Activated B cell treated with CpG ODN at 0.5 μM for 24 hours (primary cell): ENCODE results near the gene FLOT1. TPM values are rescaled to one million over a fixed set of nuclear protein-coding genes. Genes with fewer than 3 reads are reported as not detected.
"Not testable (repeated sequence)": the region's sequence is repeated elsewhere in the genome, so short reads cannot be mapped to it uniquely, and the experiment has no call there.

Experiments used
- ATAC-seq: fragments of 200-7000 bp; cut with Tn5 transposase; one replicate; pipeline ENCODE4 v1.10.0; 2021; ENCODE audit warnings: low read depth, mild to moderate bottlenecking, moderate library complexity
- CTCF ChIA-PET: fragments of 350-600 bp; sonication (Branson Sonifier 250); formaldehyde crosslinking; loops from one replicate; lab custom pipeline; 2021; ENCODE audit warnings: antibody characterized with exemption; lab: Charles Lee
- POLR2A ChIA-PET: fragments of 350-600 bp; sonication (Branson Sonifier 250); formaldehyde crosslinking; loops from one replicate; lab custom pipeline; 2021; ENCODE audit warnings: antibody characterized with exemption; lab: Charles Lee
- DNase-seq: peaks from one replicate; pipeline ENCODE4 v3.0.0; 2022
- H3K27ac Mint-ChIP-seq: one replicate; pipeline ENCODE4 v1.8.0; 2020; ENCODE audit warnings: mixed read lengths
- H3K27me3 Mint-ChIP-seq: one replicate; pipeline ENCODE4 v1.8.0; 2021; ENCODE audit warnings: mixed read lengths
- H3K36me3 Mint-ChIP-seq: one replicate; pipeline ENCODE4 v1.8.0; 2021; ENCODE audit warnings: low read depth, mixed read lengths
- H3K4me1 Mint-ChIP-seq: one replicate; pipeline ENCODE4 v1.8.0; 2021; ENCODE audit warnings: mixed read lengths
- H3K4me3 Mint-ChIP-seq: one replicate; pipeline ENCODE4 v1.8.0; 2020; ENCODE audit warnings: mild to moderate bottlenecking, mixed read lengths
- H3K9me3 Mint-ChIP-seq: one replicate; pipeline ENCODE4 v1.8.0; 2020; ENCODE audit warnings: mixed read lengths
- CTCF ChIP-seq: fragments of 200-600 bp; IDR thresholded peaks from one replicate; pipeline ENCODE4 v1.8.0; 2022; ENCODE audit warnings: antibody characterized with exemption, mild to moderate bottlenecking
- intact Hi-C: fragments of 100-400 bp; cut with micrococcal nuclease; formaldehyde crosslinking; loops from one replicate; pipeline ENCODE4 v1.15.1; 2024
- total RNA-seq: library from RNA; stranded (reverse); gene quantifications from 2 replicates; pipeline ENCODE4 v1.2.3, GENCODE V29; 2022

Gene FLOT1
- total RNA-seq, 1 donor from 2014 or later: 52.0 TPM

- Mint-ChIP-seq H3K36me3 (no peaks in the 10 kb centered on the region), H3K27ac (no peak overlapping the region), H3K4me1 (peaks cover 13% of the 10 kb centered on the region), H3K4me3 (no peak overlapping the region), H3K27me3 (peaks cover 15% of the 10 kb centered on the region), H3K9me3 (peaks cover 2% of the 10 kb centered on the region)
- ChIA-PET CTCF (no interaction called here), POLR2A (interaction anchor here (0.7 kb wide), 2 partner anchors 854 to 1142 kb away, joined by 3 to 4 read pairs; no protein-coding TSS in a partner anchor)
- intact Hi-C loops: no loop called here
- no peak for TF ChIP-seq CTCF
- ATAC-seq (no peak), DNase-seq (no peak)
Observed at GRCh38 chr6:30767158-30767943, 24.9 kb upstream of the FLOT1 start.

GRCh38 chr6:30766461-30767157, 24.1 kb upstream of the FLOT1 start:
- DNase-seq (no peak), ATAC-seq (no peak)
- intact Hi-C loops: no loop called here
- no peaks in the 10 kb centered on the region for H3K36me3 Mint-ChIP-seq
- peaks cover 13% of the 10 kb centered on the region for H3K4me1 Mint-ChIP-seq
- no peak for TF ChIP-seq CTCF
- ChIA-PET POLR2A (no interaction called here), CTCF (no interaction called here)
- H3K27me3 Mint-ChIP-seq: peaks cover 17% of the 10 kb centered on the region
- H3K4me3 Mint-ChIP-seq: no peak overlapping the region
- H3K9me3 Mint-ChIP-seq: peaks cover 2% of the 10 kb centered on the region
- no peak overlapping the region for H3K27ac Mint-ChIP-seq

- intact Hi-C loops, H3K36me3 Mint-ChIP-seq, POLR2A ChIA-PET, H3K9me3 Mint-ChIP-seq, ATAC-seq, CTCF ChIA-PET, H3K27ac Mint-ChIP-seq, H3K4me3 Mint-ChIP-seq, DNase-seq: not testable (repeated sequence)
- H3K27me3 Mint-ChIP-seq: peaks cover 17% of the 10 kb centered on the region
- peaks cover 13% of the 10 kb centered on the region for H3K4me1 Mint-ChIP-seq
Observed at GRCh38 chr6:30765495-30765894, 23.0 kb upstream of the FLOT1 start.

- H3K36me3 Mint-ChIP-seq, intact Hi-C loops, H3K4me3 Mint-ChIP-seq, H3K9me3 Mint-ChIP-seq, DNase-seq, ATAC-seq, CTCF ChIA-PET, H3K27ac Mint-ChIP-seq: not testable (repeated sequence)
- H3K27me3 Mint-ChIP-seq: peaks cover 17% of the 10 kb centered on the region
- peaks cover 13% of the 10 kb centered on the region for H3K4me1 Mint-ChIP-seq
- POLR2A ChIA-PET: interaction anchor here (0.5 kb wide), 1 partner anchor 167 kb away, joined by 4 read pairs; no protein-coding TSS in a partner anchor
Observed at GRCh38 chr6:30764490-30765043, 22.1 kb upstream of the FLOT1 start.

GRCh38 chr6:30763618-30764489, 21.4 kb upstream of the FLOT1 start:
- peaks cover 13% of the 10 kb centered on the region for H3K4me1 Mint-ChIP-seq
- intact Hi-C loops: no loop called here
- no peak overlapping the region for H3K4me3 Mint-ChIP-seq
- peaks cover 2% of the 10 kb centered on the region for H3K9me3 Mint-ChIP-seq
- no peak overlapping the region for H3K27ac Mint-ChIP-seq
- ChIA-PET CTCF (no interaction called here), POLR2A (interaction anchor here (0.5 kb wide), 1 partner anchor 166 kb away, joined by 4 read pairs; no protein-coding TSS in a partner anchor)
- ATAC-seq: no peak
- no peak for TF ChIP-seq CTCF
- no peak for DNase-seq
- H3K36me3 Mint-ChIP-seq: no peaks in the 10 kb centered on the region
- peaks cover 17% of the 10 kb centered on the region for H3K27me3 Mint-ChIP-seq
